SU-DHL-6 (cell line): ENCODE data around the gene VRK3.
A peak's percentile ranks its signal among the peaks of the same experiment; 100 is the strongest.

Source experiments
- H2AFZ ChIP-seq: fragments of 200-600 bp; sonication (generic); 2 replicates; pipeline ENCODE4 v1.6.1; 2014; ENCODE audit warnings: low read depth, mild to moderate bottlenecking, moderate library complexity, mixed read lengths, antibody characterized with exemption, low read length; ENCODE audit not compliant: severe bottlenecking
- H3F3A ChIP-seq: fragments of 200-600 bp; shearing (Covaris generic); 2 replicates; pipeline ENCODE4 v1.6.0; 2016; ENCODE audit warnings: antibody characterized with exemption, mild to moderate bottlenecking; ENCODE audit not compliant: insufficient read depth
- H3K27ac ChIP-seq: fragments of 200-600 bp; sonication (generic); 2 replicates; pipeline ENCODE4 v1.5.1; 2016; ENCODE audit warnings: low read depth, mild to moderate bottlenecking, low read length, moderate library complexity, mixed read lengths
- H3K27me3 ChIP-seq: fragments of 200-600 bp; sonication (generic), shearing (Covaris generic); 2 replicates; pipeline ENCODE4 v1.6.0; 2014; ENCODE audit warnings: mild to moderate bottlenecking, low read length
- H3K36me3 ChIP-seq: fragments of 200-600 bp; sonication (generic); 2 replicates; pipeline ENCODE4 v1.6.1; 2014; ENCODE audit warnings: mild to moderate bottlenecking, low read length, mixed read lengths
- H3K4me2 ChIP-seq: fragments of 300-600, 200-600 bp; shearing (Covaris generic), sonication (generic); 2 replicates; pipeline ENCODE4 v1.6.0; 2014; ENCODE audit warnings: low read length, low read depth, mild to moderate bottlenecking; ENCODE audit not compliant: poor library complexity, severe bottlenecking
- H3K4me3 ChIP-seq: fragments of 200-600 bp; sonication (generic); 2 replicates; pipeline ENCODE4 v1.5.1; 2014; ENCODE audit warnings: antibody characterized with exemption, low read length, mild to moderate bottlenecking, mixed read lengths; ENCODE audit not compliant: insufficient read depth, poor library complexity, severe bottlenecking
- H3K79me2 ChIP-seq: fragments of 200-600 bp; sonication (generic); 2 replicates; pipeline ENCODE4 v1.6.1; 2014; ENCODE audit warnings: mild to moderate bottlenecking, low read length, moderate library complexity; ENCODE audit not compliant: insufficient read depth
- H3K9ac ChIP-seq: fragments of 200-600 bp; sonication (generic); 2 replicates; pipeline ENCODE4 v1.7.0; 2014; ENCODE audit warnings: mild to moderate bottlenecking, low read length
- H3K9me2 ChIP-seq: fragments of 200-600 bp; sonication (generic); replicated peaks from 2 replicates; pipeline ENCODE4 v1.6.1; 2014; ENCODE audit warnings: low read length; ENCODE audit not compliant: insufficient read depth
- H3K9me3 ChIP-seq: fragments of 200-600 bp; sonication (generic); 2 replicates; pipeline ENCODE4 v1.6.1; 2014; ENCODE audit warnings: low read length, mixed read lengths; ENCODE audit not compliant: insufficient read depth
- H4K20me1 ChIP-seq: fragments of 200-600 bp; sonication (generic); 2 replicates; pipeline ENCODE4 v1.6.1; 2014; ENCODE audit warnings: low read depth, mild to moderate bottlenecking, antibody characterized with exemption, low read length, moderate library complexity, mixed read lengths
- EZH2phosphoT487 ChIP-seq: fragments of 200-600 bp; sonication (generic), shearing (Covaris generic); conservative IDR thresholded peaks from 2 replicates; pipeline ENCODE4 v1.6.1; 2018; ENCODE audit warnings: mild to moderate bottlenecking, antibody characterized with exemption, low read length, moderate library complexity, mixed read lengths
- TF ChIP-seq, protein P1 (sequence below): fragments of 200-600 bp; sonication (generic); IDR thresholded peaks from one replicate; pipeline ENCODE4 v1.5.1; 2017; ENCODE audit warnings: antibody characterized with exemption, mild to moderate bottlenecking, low read length, moderate library complexity; ENCODE audit not compliant: insufficient read depth, poor library complexity, severe bottlenecking

VRK3 gene

DNA sequence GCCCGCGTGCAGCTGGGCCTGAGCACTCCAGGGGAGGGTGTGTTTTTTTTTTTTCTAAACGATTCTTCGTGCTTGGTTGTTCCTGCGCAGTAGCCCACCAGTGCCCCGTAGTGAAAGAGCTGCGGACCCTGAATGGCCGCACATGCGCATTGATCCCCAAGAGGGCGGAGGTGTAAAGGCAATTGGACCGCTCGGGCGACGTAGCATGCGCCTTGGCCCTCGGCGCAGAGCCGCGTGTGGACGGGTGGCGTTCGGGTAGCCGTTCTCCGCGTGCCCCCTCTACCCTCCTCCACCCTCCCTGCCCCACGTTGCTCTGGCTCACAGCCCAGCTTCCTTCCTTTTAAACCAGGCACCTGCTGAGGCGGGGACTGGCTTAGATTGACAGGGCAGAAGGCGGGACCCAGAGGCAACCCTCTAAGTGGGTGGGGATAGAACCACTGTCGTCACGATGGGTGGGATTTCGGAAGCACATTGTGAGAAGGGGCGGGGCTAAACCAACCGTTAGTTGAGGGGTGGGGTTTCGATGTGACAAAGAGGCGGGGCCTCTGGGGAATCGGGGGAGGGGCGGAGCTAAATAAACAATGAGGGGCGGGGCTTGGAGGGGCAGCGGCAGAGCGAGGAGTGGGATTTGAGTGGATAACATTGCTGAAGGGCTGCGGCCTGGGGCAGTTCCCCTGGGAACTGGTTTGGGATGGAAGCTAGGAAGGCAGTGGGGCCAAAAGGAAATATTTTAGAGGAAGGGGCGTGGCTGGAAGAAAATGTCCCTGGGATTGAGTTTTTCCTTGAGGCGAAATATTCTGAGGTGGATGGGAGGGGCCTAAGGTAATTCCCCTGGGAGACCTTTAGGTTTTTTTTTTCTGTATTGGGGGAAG, 95.3 kb downstream of the VRK3 start:
- peak overlapping the region; percentile 65 for H3K4me3 ChIP-seq
- peaks cover 32% of the 10 kb centered on the region for H3F3A ChIP-seq
- H3K4me2 ChIP-seq, result peak overlapping the region; percentile 79
- H3K27ac ChIP-seq, result peak overlapping the region; percentile 91
- no peaks in the 10 kb centered on the region for H3K9me2 ChIP-seq
- peak overlapping the region; percentile 98 for H3K9ac ChIP-seq
- H3K79me2 ChIP-seq, result peaks cover 61% of the 10 kb centered on the region
- peak overlapping the region; percentile 25 for H2AFZ ChIP-seq
- TF ChIP-seq, protein P1, sequence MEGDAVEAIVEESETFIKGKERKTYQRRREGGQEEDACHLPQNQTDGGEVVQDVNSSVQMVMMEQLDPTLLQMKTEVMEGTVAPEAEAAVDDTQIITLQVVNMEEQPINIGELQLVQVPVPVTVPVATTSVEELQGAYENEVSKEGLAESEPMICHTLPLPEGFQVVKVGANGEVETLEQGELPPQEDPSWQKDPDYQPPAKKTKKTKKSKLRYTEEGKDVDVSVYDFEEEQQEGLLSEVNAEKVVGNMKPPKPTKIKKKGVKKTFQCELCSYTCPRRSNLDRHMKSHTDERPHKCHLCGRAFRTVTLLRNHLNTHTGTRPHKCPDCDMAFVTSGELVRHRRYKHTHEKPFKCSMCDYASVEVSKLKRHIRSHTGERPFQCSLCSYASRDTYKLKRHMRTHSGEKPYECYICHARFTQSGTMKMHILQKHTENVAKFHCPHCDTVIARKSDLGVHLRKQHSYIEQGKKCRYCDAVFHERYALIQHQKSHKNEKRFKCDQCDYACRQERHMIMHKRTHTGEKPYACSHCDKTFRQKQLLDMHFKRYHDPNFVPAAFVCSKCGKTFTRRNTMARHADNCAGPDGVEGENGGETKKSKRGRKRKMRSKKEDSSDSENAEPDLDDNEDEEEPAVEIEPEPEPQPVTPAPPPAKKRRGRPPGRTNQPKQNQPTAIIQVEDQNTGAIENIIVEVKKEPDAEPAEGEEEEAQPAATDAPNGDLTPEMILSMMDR, result no peak
- no peak for TF ChIP-seq EZH2phosphoT487
- H3K27me3 ChIP-seq, result no peaks in the 10 kb centered on the region
- peaks cover 13% of the 10 kb centered on the region; the same call in 1 of the 2 replicates for H4K20me1 ChIP-seq
- H3K36me3 ChIP-seq, result peaks cover 24% of the 10 kb centered on the region
- no peaks in the 10 kb centered on the region for H3K9me3 ChIP-seq

DNA sequence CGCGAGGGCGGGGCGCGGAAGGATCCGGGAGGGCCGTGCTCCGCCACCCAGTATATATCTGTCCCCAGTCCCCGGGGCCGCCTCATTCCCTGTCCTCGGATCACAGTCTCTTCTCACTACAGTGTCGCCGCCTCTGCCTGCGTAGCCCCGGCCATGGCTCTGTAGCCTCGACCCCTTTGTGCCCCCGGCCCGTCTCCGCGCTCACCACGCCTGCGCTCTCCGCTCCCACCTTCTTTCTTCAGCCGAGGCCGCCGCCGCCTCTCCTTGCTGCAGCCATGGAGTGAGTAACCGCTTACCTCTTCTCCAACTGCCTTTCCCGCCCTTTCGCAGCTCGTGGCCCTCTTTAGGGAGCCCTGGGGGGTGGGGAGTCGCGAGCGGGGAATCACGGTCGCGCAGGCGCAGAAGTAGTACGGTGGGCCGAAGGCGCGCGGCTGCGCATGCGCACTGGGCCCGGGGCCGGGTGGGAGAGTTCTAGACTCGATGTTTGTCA, 96.0 kb downstream of the VRK3 start, which contains the start of the genes ATF5 and NUP62:
TSS of gene ATF5 (plus strand) at position 85 of the 490 bp plus-strand sequence. CDS start 1,646 bp downstream, outside the sequence.
TSS of gene NUP62 (minus strand) at position 384 of the 490 bp plus-strand sequence. CDS start 19,697 bp downstream, outside the sequence.
- Histone ChIP-seq H3K27ac (peak within 1 kb of the TSS; percentile 91), H3K9me3 (no peaks in the 10 kb centered on the region), H3K36me3 (peaks cover 24% of the 10 kb centered on the region), H3K4me3 (peak within 1 kb of the TSS; percentile 65), H2AFZ (peak within 1 kb of the TSS; percentile 25), H3K4me2 (peak within 1 kb of the TSS; percentile 79), H4K20me1 (peaks cover 13% of the 10 kb centered on the region; the same call in 1 of the 2 replicates), H3F3A (peaks cover 36% of the 10 kb centered on the region), H3K9ac (peak within 1 kb of the TSS; percentile 98), H3K9me2 (no peaks in the 10 kb centered on the region), H3K27me3 (no peaks in the 10 kb centered on the region), H3K79me2 (peaks cover 68% of the 10 kb centered on the region)
- TF ChIP-seq EZH2phosphoT487, result no peak

DNA sequence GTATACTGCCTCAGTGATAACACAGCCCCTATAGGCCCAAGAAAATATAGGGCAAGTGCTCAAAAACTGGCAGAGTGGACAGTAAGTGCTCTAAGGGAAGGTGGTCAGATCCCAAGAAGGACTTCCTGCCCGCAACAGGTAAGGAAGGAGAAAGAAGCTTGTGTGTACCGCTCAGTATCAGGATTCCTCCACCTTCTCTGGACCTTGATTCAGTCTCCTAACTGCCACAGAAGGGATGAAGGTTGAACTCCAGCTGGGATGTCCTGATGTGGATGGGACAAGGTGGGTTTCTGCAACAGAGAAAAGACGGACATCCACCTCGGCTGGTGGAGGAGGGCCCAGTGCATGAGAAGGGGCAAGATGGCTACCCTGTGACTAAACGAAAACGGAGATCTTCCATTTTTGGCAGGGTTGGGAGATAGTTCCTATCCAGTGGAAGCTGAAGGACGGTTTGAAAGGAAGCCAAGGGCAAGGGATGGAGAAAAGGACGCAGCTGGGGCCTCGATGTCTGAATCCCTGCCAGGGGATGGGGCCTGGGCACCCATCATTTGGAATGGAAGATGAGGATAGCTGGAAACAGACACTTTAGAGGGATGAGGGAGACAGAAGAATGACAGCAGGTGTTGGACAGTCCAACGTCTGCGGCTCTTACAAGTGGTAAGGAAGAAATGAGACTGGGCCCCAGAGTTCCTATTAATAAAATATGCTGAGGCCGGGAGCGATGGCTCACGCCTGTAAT, 97.5 kb downstream of the VRK3 start:
- peaks cover 36% of the 10 kb centered on the region for H3F3A ChIP-seq
- peaks cover 24% of the 10 kb centered on the region for H3K36me3 ChIP-seq
- H3K4me3 ChIP-seq, result peak overlapping the region; percentile 55
- no peaks in the 10 kb centered on the region for H3K9me2 ChIP-seq
- no peaks in the 10 kb centered on the region for H3K9me3 ChIP-seq
- no peak for TF ChIP-seq EZH2phosphoT487
- TF ChIP-seq, protein P1, result no peak
- peaks cover 13% of the 10 kb centered on the region; the same call in 1 of the 2 replicates for H4K20me1 ChIP-seq
- no peak overlapping the region for H2AFZ ChIP-seq
- H3K79me2 ChIP-seq, result peaks cover 82% of the 10 kb centered on the region
- peak overlapping the region; percentile 79 for H3K4me2 ChIP-seq
- no peaks in the 10 kb centered on the region for H3K27me3 ChIP-seq
- peak overlapping the region; percentile 98 for H3K9ac ChIP-seq
- peak overlapping the region; percentile 91 for H3K27ac ChIP-seq
